ENCODE data around the gene DENND1A.

- TF ChIP-seq CTCF (conservative IDR thresholded peaks at IDR 0.05; ENCODE audit: low read length), result no peak
- TF ChIP-seq EZH2phosphoT487 (IDR thresholded peaks at IDR 0.05; ENCODE audit: borderline replicate concordance), result no peak
Observed at GRCh38 chr9:123471843-123472570, 457.9 kb downstream of the DENND1A start.
